OCI-LY1 (cell line): ENCODE results near the gene GRAMD1A.

Source experiments
- EZH2 ChIP-seq: fragments of 200-600 bp; sonication (generic), shearing (Covaris generic); IDR thresholded peaks from 2 replicates; pipeline ENCODE4 v1.8.0; 2017; ENCODE audit warnings: borderline replicate concordance, mixed run types, mild to moderate bottlenecking, antibody characterized with exemption, low read length, moderate library complexity, mixed read lengths
- TF ChIP-seq, protein P1 (sequence below): fragments of 200-600 bp; sonication (generic), shearing (Covaris generic); IDR thresholded peaks from 2 replicates; pipeline ENCODE4 v1.5.1; 2017; ENCODE audit warnings: mild to moderate bottlenecking, antibody characterized with exemption, low read length, moderate library complexity, mixed read lengths

DNA sequence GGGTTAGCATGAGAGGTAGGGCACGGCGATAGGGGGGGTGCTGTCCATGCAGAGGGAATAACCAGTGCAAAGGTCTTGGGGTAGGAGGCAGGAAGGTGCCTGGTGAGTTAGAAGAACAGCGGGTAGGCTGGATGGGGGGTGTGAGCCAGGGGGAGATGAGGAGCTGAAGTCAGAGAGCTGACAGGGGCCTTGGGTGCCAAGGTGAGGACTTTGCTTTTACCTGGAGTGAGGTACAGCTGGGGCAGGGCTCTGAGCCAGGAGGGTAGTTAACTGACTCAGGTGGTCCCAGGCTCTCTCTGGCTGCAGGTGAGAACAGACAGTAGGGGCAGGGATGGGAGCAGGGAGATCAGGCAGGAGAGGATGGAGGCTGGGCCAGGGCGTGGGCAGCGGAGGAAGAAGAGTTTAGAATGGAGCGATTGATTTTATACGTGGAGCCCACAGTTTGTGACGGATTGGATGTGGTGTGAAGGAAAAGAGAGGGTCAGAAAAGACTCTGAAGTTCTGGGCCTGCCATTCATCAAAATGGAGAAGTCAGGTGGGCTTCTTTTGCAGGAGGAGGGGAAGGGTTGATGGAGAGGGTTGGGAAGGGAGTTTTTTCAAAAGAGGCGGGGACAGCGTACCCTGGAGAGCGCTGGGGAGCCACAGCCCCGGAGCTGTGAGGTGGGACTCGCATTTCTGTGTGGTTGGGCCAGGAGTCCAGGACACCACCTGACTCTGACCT is 1.2 kb upstream of the GRAMD1A start:
- TF ChIP-seq, protein P1, sequence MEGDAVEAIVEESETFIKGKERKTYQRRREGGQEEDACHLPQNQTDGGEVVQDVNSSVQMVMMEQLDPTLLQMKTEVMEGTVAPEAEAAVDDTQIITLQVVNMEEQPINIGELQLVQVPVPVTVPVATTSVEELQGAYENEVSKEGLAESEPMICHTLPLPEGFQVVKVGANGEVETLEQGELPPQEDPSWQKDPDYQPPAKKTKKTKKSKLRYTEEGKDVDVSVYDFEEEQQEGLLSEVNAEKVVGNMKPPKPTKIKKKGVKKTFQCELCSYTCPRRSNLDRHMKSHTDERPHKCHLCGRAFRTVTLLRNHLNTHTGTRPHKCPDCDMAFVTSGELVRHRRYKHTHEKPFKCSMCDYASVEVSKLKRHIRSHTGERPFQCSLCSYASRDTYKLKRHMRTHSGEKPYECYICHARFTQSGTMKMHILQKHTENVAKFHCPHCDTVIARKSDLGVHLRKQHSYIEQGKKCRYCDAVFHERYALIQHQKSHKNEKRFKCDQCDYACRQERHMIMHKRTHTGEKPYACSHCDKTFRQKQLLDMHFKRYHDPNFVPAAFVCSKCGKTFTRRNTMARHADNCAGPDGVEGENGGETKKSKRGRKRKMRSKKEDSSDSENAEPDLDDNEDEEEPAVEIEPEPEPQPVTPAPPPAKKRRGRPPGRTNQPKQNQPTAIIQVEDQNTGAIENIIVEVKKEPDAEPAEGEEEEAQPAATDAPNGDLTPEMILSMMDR, result no peak
- no peak for TF ChIP-seq EZH2
